GM21423 (cell line): ENCODE results near the gene ZMYND8.
"Not testable (repeated sequence)": the region's sequence is repeated elsewhere in the genome, so short reads cannot be mapped to it uniquely, and the experiment has no call there.

Experiments used
- ATAC-seq: cut with Tn5 transposase; IDR thresholded peaks from one replicate; pipeline ENCODE4 v1.9.1; 2021; ENCODE audit warnings: mild to moderate bottlenecking, moderate library complexity; ENCODE audit not compliant: unreplicated experiment

Gene ZMYND8

GRCh38 chr20:47314647-47315338 is 41.7 kb downstream of the ZMYND8 start:
- ATAC-seq = no peak

- no peak for ATAC-seq
These were observed 44.4 kb downstream of the ZMYND8 start for GRCh38 chr20:47311967-47312681.

GRCh38 chr20:47311211-47311610 is 45.3 kb downstream of the ZMYND8 start:
- no peak for ATAC-seq

- ATAC-seq = no peak
These were observed 45.8 kb downstream of the ZMYND8 start for GRCh38 chr20:47310729-47311128.

GRCh38 chr20:47309806-47310426 is 46.6 kb downstream of the ZMYND8 start:
- no peak for ATAC-seq

- ATAC-seq = no peak
These were observed 47.1 kb downstream of the ZMYND8 start for GRCh38 chr20:47309394-47309793.

- ATAC-seq = not testable (repeated sequence)
These were observed 48.9 kb downstream of the ZMYND8 start for GRCh38 chr20:47307569-47307968.

- ATAC-seq = no peak
These were observed 49.6 kb downstream of the ZMYND8 start for GRCh38 chr20:47306755-47307370.

- no peak for ATAC-seq
These were observed 50.4 kb downstream of the ZMYND8 start for GRCh38 chr20:47306095-47306494.

GRCh38 chr20:47305667-47306066 is 50.8 kb downstream of the ZMYND8 start:
- ATAC-seq = no peak

GRCh38 chr20:47304287-47304686 is 52.2 kb downstream of the ZMYND8 start:
- no peak for ATAC-seq

GRCh38 chr20:47303736-47304135 is 52.8 kb downstream of the ZMYND8 start:
- ATAC-seq = no peak

- ATAC-seq = no peak
These were observed 56.4 kb downstream of the ZMYND8 start for GRCh38 chr20:47300071-47300470.

GRCh38 chr20:47298624-47299023 is 57.9 kb downstream of the ZMYND8 start:
- ATAC-seq = no peak

- ATAC-seq = no peak
These were observed 58.8 kb downstream of the ZMYND8 start for GRCh38 chr20:47297746-47298145.

GRCh38 chr20:47296950-47297349 is 59.5 kb downstream of the ZMYND8 start:
- ATAC-seq = no peak

- no peak for ATAC-seq
These were observed 60.5 kb downstream of the ZMYND8 start for GRCh38 chr20:47295921-47296426.

GRCh38 chr20:47295129-47295813 is 61.2 kb downstream of the ZMYND8 start:
- no peak for ATAC-seq

GRCh38 chr20:47293631-47294030 is 62.9 kb downstream of the ZMYND8 start:
- no peak for ATAC-seq

- no peak for ATAC-seq
These were observed 63.9 kb downstream of the ZMYND8 start for GRCh38 chr20:47292581-47292980.
